ENCODE measurements around the gene RAX2. TPM values are rescaled to one million over a fixed set of nuclear protein-coding genes. Genes with fewer than 3 reads are reported as not detected.

Gene RAX2
- total and polyA plus RNA-seq, 2 of the 8 experiments (the other 6 are each of a cell fraction or from before 2014, with no cell fraction given): 0.08 TPM; not detected in 1

DNA sequence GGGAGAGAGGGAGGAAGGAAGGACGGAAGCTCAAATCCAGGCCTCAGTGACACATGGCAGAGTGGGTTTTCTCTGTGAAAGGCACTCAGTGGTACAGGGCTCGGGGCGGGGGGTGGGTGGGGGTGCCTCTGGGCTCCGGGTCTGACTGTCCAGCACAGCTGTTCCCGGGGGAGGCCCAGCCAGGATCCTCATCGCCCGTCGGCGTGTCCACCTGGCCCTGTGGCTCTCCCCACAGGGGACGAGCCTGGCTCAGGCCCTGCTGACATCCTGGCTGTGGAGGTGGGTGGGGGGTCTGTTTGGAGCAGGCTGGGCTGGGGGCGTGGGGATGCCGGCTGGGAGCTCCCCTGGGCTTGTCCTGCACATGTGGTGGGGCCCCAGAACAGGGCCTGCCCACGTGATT is 32.4 kb upstream of the RAX2 start (continued):
- TF ChIP-seq, protein P1, sequence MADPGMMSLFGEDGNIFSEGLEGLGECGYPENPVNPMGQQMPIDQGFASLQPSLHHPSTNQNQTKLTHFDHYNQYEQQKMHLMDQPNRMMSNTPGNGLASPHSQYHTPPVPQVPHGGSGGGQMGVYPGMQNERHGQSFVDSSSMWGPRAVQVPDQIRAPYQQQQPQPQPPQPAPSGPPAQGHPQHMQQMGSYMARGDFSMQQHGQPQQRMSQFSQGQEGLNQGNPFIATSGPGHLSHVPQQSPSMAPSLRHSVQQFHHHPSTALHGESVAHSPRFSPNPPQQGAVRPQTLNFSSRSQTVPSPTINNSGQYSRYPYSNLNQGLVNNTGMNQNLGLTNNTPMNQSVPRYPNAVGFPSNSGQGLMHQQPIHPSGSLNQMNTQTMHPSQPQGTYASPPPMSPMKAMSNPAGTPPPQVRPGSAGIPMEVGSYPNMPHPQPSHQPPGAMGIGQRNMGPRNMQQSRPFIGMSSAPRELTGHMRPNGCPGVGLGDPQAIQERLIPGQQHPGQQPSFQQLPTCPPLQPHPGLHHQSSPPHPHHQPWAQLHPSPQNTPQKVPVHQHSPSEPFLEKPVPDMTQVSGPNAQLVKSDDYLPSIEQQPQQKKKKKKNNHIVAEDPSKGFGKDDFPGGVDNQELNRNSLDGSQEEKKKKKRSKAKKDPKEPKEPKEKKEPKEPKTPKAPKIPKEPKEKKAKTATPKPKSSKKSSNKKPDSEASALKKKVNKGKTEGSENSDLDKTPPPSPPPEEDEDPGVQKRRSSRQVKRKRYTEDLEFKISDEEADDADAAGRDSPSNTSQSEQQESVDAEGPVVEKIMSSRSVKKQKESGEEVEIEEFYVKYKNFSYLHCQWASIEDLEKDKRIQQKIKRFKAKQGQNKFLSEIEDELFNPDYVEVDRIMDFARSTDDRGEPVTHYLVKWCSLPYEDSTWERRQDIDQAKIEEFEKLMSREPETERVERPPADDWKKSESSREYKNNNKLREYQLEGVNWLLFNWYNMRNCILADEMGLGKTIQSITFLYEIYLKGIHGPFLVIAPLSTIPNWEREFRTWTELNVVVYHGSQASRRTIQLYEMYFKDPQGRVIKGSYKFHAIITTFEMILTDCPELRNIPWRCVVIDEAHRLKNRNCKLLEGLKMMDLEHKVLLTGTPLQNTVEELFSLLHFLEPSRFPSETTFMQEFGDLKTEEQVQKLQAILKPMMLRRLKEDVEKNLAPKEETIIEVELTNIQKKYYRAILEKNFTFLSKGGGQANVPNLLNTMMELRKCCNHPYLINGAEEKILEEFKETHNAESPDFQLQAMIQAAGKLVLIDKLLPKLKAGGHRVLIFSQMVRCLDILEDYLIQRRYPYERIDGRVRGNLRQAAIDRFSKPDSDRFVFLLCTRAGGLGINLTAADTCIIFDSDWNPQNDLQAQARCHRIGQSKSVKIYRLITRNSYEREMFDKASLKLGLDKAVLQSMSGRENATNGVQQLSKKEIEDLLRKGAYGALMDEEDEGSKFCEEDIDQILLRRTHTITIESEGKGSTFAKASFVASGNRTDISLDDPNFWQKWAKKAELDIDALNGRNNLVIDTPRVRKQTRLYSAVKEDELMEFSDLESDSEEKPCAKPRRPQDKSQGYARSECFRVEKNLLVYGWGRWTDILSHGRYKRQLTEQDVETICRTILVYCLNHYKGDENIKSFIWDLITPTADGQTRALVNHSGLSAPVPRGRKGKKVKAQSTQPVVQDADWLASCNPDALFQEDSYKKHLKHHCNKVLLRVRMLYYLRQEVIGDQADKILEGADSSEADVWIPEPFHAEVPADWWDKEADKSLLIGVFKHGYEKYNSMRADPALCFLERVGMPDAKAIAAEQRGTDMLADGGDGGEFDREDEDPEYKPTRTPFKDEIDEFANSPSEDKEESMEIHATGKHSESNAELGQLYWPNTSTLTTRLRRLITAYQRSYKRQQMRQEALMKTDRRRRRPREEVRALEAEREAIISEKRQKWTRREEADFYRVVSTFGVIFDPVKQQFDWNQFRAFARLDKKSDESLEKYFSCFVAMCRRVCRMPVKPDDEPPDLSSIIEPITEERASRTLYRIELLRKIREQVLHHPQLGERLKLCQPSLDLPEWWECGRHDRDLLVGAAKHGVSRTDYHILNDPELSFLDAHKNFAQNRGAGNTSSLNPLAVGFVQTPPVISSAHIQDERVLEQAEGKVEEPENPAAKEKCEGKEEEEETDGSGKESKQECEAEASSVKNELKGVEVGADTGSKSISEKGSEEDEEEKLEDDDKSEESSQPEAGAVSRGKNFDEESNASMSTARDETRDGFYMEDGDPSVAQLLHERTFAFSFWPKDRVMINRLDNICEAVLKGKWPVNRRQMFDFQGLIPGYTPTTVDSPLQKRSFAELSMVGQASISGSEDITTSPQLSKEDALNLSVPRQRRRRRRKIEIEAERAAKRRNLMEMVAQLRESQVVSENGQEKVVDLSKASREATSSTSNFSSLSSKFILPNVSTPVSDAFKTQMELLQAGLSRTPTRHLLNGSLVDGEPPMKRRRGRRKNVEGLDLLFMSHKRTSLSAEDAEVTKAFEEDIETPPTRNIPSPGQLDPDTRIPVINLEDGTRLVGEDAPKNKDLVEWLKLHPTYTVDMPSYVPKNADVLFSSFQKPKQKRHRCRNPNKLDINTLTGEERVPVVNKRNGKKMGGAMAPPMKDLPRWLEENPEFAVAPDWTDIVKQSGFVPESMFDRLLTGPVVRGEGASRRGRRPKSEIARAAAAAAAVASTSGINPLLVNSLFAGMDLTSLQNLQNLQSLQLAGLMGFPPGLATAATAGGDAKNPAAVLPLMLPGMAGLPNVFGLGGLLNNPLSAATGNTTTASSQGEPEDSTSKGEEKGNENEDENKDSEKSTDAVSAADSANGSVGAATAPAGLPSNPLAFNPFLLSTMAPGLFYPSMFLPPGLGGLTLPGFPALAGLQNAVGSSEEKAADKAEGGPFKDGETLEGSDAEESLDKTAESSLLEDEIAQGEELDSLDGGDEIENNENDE (IDR thresholded peaks at IDR 0.05; ENCODE audit: insufficient replicate concordance, low read length): no peak
- TF ChIP-seq RBBP5 (IDR thresholded peaks at IDR 0.05; ENCODE audit: borderline replicate concordance, low read depth, low read length): no peak
- TF ChIP-seq SIN3A (conservative IDR thresholded peaks at IDR 0.05 in 1 of 2, IDR thresholded peaks at IDR 0.05 in 1 of 2; ENCODE audit: low read depth in 1 of 2, low read length in 2 of 2): no peak
- TF ChIP-seq FOSL1 (IDR thresholded peaks at IDR 0.05; ENCODE audit: insufficient read depth, low read depth, low read length): no peak
- no peak for TF ChIP-seq TCF12 (IDR thresholded peaks at IDR 0.05; ENCODE audit: low read depth, low read length)
- TF ChIP-seq CEBPB (IDR thresholded peaks at IDR 0.05; ENCODE audit: low read depth, low read length): no peak
- TF ChIP-seq SRF (IDR thresholded peaks at IDR 0.05; ENCODE audit: low read depth, low read length): no peak
- TF ChIP-seq SP1 (IDR thresholded peaks at IDR 0.05; ENCODE audit: low read depth, low read length): no peak
